Caco-2 (cell line): ENCODE measurements around the gene IGSF3. TPM values are rescaled to one million over a fixed set of nuclear protein-coding genes. Genes with fewer than 3 reads are reported as not detected.
"Not testable (repeated sequence)": the region's sequence is repeated elsewhere in the genome, so short reads cannot be mapped to it uniquely, and the experiment has no call there.

ENCODE experiments used
- BruUV-seq: library from RNA; stranded (reverse); fragments of 400-500 nt; replicated peaks from 2 replicates; lab custom pipeline; 2021; lab: Mats Ljungman, UMichigan
- CTCF ChIA-PET: fragments of 300-600 bp; sonication (Branson Sonifier 250); formaldehyde crosslinking; loops from one replicate; lab custom pipeline; 2022; ENCODE audit warnings: antibody characterized with exemption; lab: Charles Lee
- POLR2A ChIA-PET: fragments of 300-600 bp; sonication (Branson Sonifier 250); formaldehyde crosslinking; loops from one replicate; lab custom pipeline; 2022; ENCODE audit warnings: antibody characterized with exemption; lab: Charles Lee
- DNase-seq, 2 experiments: peaks; one replicate each; pipeline versions ENCODE4 v3.0.0 to v3.0.0-alpha.2; 2020 to 2022
- H3K27me3 ChIP-seq: replicated peaks from 2 replicates; pipeline ENCODE4 v1.6.0; 2011; ENCODE audit warnings: low read length; ENCODE audit not compliant: control insufficient read depth, insufficient read depth
- H3K36me3 ChIP-seq: 2 replicates; pipeline ENCODE4 v1.5.1; 2011; ENCODE audit warnings: low read length; ENCODE audit not compliant: control insufficient read depth, insufficient read depth
- H3K4me1 ChIP-seq: fragments of 250-450 bp; sonication (Bioruptor Pico); 2 replicates; pipeline ENCODE4 v1.5.1; 2020; ENCODE audit warnings: mild to moderate bottlenecking
- H3K4me3 ChIP-seq: 2 replicates; pipeline ENCODE4 v1.5.1; 2011; ENCODE audit warnings: low read depth, mild to moderate bottlenecking, control low read depth, low read length
- H3K9me3 ChIP-seq: fragments of 250-450 bp; sonication (Bioruptor Pico); 2 replicates; pipeline ENCODE4 v1.5.1; 2020; ENCODE audit warnings: mild to moderate bottlenecking, moderate library complexity
- H3K27ac Mint-ChIP-seq: one replicate; pipeline ENCODE4 v1.8.0; 2022; ENCODE audit warnings: mixed read lengths; ENCODE audit not compliant: unreplicated experiment
- H3K27me3 Mint-ChIP-seq: one replicate; pipeline ENCODE4 v1.8.0; 2022; ENCODE audit warnings: mixed read lengths; ENCODE audit not compliant: insufficient read depth, unreplicated experiment
- H3K36me3 Mint-ChIP-seq: one replicate; pipeline ENCODE4 v1.8.0; 2022; ENCODE audit warnings: mild to moderate bottlenecking, mixed read lengths; ENCODE audit not compliant: insufficient read depth, unreplicated experiment
- H3K4me1 Mint-ChIP-seq: one replicate; pipeline ENCODE4 v1.8.0; 2022; ENCODE audit warnings: low read depth, mixed read lengths; ENCODE audit not compliant: unreplicated experiment
- H3K4me3 Mint-ChIP-seq: one replicate; pipeline ENCODE4 v1.8.0; 2022; ENCODE audit warnings: mild to moderate bottlenecking, moderate library complexity, mixed read lengths; ENCODE audit not compliant: unreplicated experiment
- H3K9me3 Mint-ChIP-seq: one replicate; pipeline ENCODE4 v1.8.0; 2022; ENCODE audit warnings: mixed read lengths; ENCODE audit not compliant: unreplicated experiment
- intact Hi-C: fragments of 100-400 bp; cut with micrococcal nuclease; formaldehyde crosslinking; loops from one replicate; pipeline ENCODE4 v1.10.0; 2022; ENCODE audit not compliant: unreplicated experiment
- total RNA-seq: library from RNA; stranded (reverse); gene quantifications from 2 replicates; pipeline ENCODE4 v1.2.3, GENCODE V29; 2022

The IGSF3 gene
- total RNA-seq, 1 experiment from 2014 or later = 24.0 TPM

GRCh38 chr1:116646673-116647170 is 20.8 kb downstream of the IGSF3 start:
- H3K4me3 Mint-ChIP-seq = peak overlapping the region; percentile 17
- CTCF ChIA-PET, POLR2A ChIA-PET: not testable (repeated sequence)

GRCh38 chr1:116645802-116646672 is 21.5 kb downstream of the IGSF3 start:
- H3K36me3 Mint-ChIP-seq, CTCF ChIA-PET, H3K9me3 ChIP-seq, H3K4me3 ChIP-seq, H3K27me3 Mint-ChIP-seq, H3K27me3 ChIP-seq, DNase-seq, H3K36me3 ChIP-seq, intact Hi-C loops, H3K4me3 Mint-ChIP-seq, POLR2A ChIA-PET, BruUV-seq: not testable (repeated sequence)
- peaks cover 46% of the 10 kb centered on the region for H3K4me1 Mint-ChIP-seq
- peaks cover 41% of the 10 kb centered on the region for H3K4me1 ChIP-seq
- peaks cover 10% of the 10 kb centered on the region for H3K9me3 Mint-ChIP-seq
- H3K27ac Mint-ChIP-seq = peak overlapping the region; percentile 56

More at GRCh38 chr1:116646673-116647170, 20.8 kb downstream of the IGSF3 start:
- intact Hi-C loops, DNase-seq, H3K27me3 ChIP-seq, H3K36me3 Mint-ChIP-seq, H3K4me3 ChIP-seq, H3K27me3 Mint-ChIP-seq, H3K9me3 ChIP-seq, H3K36me3 ChIP-seq: not testable (repeated sequence)
- peaks cover 46% of the 10 kb centered on the region for H3K4me1 ChIP-seq
- H3K9me3 Mint-ChIP-seq = peaks cover 10% of the 10 kb centered on the region
- H3K4me1 Mint-ChIP-seq = peaks cover 39% of the 10 kb centered on the region
- peak overlapping the region; percentile 56 for H3K27ac Mint-ChIP-seq
- TSS peak; percentile 42 for BruUV-seq

GRCh38 chr1:116644993-116645392 is 22.5 kb downstream of the IGSF3 start:
- H3K27ac Mint-ChIP-seq, H3K4me3 Mint-ChIP-seq, intact Hi-C loops, BruUV-seq, H3K36me3 Mint-ChIP-seq, H3K36me3 ChIP-seq, DNase-seq, H3K27me3 Mint-ChIP-seq, POLR2A ChIA-PET, H3K4me3 ChIP-seq, H3K27me3 ChIP-seq, CTCF ChIA-PET, H3K9me3 ChIP-seq: not testable (repeated sequence)
- H3K9me3 Mint-ChIP-seq = peaks cover 10% of the 10 kb centered on the region
- peaks cover 46% of the 10 kb centered on the region for H3K4me1 Mint-ChIP-seq
- peaks cover 41% of the 10 kb centered on the region for H3K4me1 ChIP-seq

GRCh38 chr1:116644096-116644495 is 23.4 kb downstream of the IGSF3 start:
- DNase-seq, H3K9me3 Mint-ChIP-seq, POLR2A ChIA-PET, intact Hi-C loops, H3K36me3 Mint-ChIP-seq, H3K27me3 Mint-ChIP-seq, H3K4me3 Mint-ChIP-seq, H3K4me3 ChIP-seq, BruUV-seq, H3K36me3 ChIP-seq, H3K9me3 ChIP-seq, H3K27me3 ChIP-seq, CTCF ChIA-PET: not testable (repeated sequence)
- H3K27ac Mint-ChIP-seq = peak overlapping the region; percentile 88
- peaks cover 37% of the 10 kb centered on the region for H3K4me1 Mint-ChIP-seq
- H3K4me1 ChIP-seq = peaks cover 41% of the 10 kb centered on the region

GRCh38 chr1:116643281-116643751 is 24.2 kb downstream of the IGSF3 start:
- BruUV-seq, H3K27me3 Mint-ChIP-seq, H3K9me3 ChIP-seq, H3K9me3 Mint-ChIP-seq, CTCF ChIA-PET, POLR2A ChIA-PET, H3K36me3 Mint-ChIP-seq, intact Hi-C loops, H3K4me3 ChIP-seq, H3K36me3 ChIP-seq, H3K27me3 ChIP-seq: not testable (repeated sequence)
- Mint-ChIP-seq H3K4me3 (peak overlapping the region; percentile 63), H3K27ac (peak overlapping the region; percentile 88), H3K4me1 (peaks cover 41% of the 10 kb centered on the region)
- H3K4me1 ChIP-seq = peaks cover 41% of the 10 kb centered on the region
- DNase-seq = peak in 1 of 2 experiments; percentile 77
